Measurements from ENCODE around the gene INO80C. TPM values are rescaled to one million over a fixed set of nuclear protein-coding genes. Genes with fewer than 3 reads are reported as not detected.
"Not testable (repeated sequence)": the region's sequence is repeated elsewhere in the genome, so short reads cannot be mapped to it uniquely, and the experiment has no call there.

The INO80C gene
- total RNA-seq, 1 experiment from 2014 or later = 42.3 TPM

DNA sequence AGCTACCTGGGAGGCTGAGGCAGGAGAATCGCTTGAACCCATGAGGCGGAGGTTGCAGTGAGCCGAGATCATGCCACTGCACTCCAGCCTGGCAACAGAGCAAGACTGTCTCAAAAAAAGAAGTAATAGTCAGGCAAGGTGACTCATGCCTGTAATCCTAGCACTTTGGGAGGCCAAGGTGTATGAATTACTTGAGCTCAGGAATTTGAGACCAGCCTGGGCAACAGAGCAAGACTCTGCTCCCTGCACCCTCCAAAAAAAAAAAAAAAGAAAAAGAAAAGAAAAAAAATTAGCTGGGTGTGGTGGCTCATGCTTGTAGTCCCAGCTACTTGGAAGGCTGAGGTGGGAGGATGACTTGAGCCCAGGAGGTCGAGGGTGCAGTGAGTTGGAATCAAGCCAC lies 44.7 kb downstream of the INO80C start:
- DNase-seq (ENCODE audit: low spot score); H3K9me3 Mint-ChIP-seq; H3K27me3 Mint-ChIP-seq (ENCODE audit: low read depth); POLR2A ChIA-PET; H3K36me3 Mint-ChIP-seq; CTCF ChIA-PET; H3K4me1 Mint-ChIP-seq; H3K27ac Mint-ChIP-seq; ATAC-seq; H3K4me3 Mint-ChIP-seq: not testable (repeated sequence)

GRCh38 chr18:35451916-35452315 lies 45.8 kb downstream of the INO80C start:
- H3K9me3 Mint-ChIP-seq = no peaks in the 10 kb centered on the region
- ATAC-seq = no peak
- peaks cover 5% of the 10 kb centered on the region for H3K4me1 Mint-ChIP-seq

GRCh38 chr18:35451032-35451431 lies 46.7 kb downstream of the INO80C start:
- no peak for DNase-seq (ENCODE audit: low spot score)
- H3K27ac Mint-ChIP-seq = no peak overlapping the region
- ChIA-PET CTCF (no interaction called here), POLR2A (no interaction called here)
- ATAC-seq = no peak
- no peaks in the 10 kb centered on the region for H3K36me3 Mint-ChIP-seq
- no peaks in the 10 kb centered on the region for H3K27me3 Mint-ChIP-seq (ENCODE audit: low read depth)
- peaks cover 5% of the 10 kb centered on the region for H3K4me1 Mint-ChIP-seq
- H3K4me3 Mint-ChIP-seq = no peak overlapping the region
- H3K9me3 Mint-ChIP-seq = no peaks in the 10 kb centered on the region
- TF ChIP-seq ZNF219 (CRISPR knock-in tag; IDR thresholded peaks at IDR 0.05; ENCODE audit: borderline replicate concordance) (no peak), E2F4 (CRISPR knock-in tag; IDR thresholded peaks at IDR 0.05; ENCODE audit: borderline replicate concordance, low read depth) (no peak), SOX15 (CRISPR knock-in tag; IDR thresholded peaks at IDR 0.05) (no peak), SMAD3 (CRISPR knock-in tag; IDR thresholded peaks at IDR 0.05; ENCODE audit: borderline replicate concordance) (no peak), ZNF281 (CRISPR knock-in tag; IDR thresholded peaks at IDR 0.05) (no peak)
- TF ChIP-seq, protein P1, sequence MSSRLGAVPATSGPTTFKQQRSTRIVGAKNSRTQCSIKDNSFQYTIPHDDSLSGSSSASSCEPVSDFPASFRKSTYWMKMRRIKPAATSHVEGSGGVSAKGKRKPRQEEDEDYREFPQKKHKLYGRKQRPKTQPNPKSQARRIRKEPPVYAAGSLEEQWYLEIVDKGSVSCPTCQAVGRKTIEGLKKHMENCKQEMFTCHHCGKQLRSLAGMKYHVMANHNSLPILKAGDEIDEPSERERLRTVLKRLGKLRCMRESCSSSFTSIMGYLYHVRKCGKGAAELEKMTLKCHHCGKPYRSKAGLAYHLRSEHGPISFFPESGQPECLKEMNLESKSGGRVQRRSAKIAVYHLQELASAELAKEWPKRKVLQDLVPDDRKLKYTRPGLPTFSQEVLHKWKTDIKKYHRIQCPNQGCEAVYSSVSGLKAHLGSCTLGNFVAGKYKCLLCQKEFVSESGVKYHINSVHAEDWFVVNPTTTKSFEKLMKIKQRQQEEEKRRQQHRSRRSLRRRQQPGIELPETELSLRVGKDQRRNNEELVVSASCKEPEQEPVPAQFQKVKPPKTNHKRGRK (CRISPR knock-in tag; IDR thresholded peaks at IDR 0.05; ENCODE audit: borderline replicate concordance) = no peak
- TF ChIP-seq, protein P2, sequence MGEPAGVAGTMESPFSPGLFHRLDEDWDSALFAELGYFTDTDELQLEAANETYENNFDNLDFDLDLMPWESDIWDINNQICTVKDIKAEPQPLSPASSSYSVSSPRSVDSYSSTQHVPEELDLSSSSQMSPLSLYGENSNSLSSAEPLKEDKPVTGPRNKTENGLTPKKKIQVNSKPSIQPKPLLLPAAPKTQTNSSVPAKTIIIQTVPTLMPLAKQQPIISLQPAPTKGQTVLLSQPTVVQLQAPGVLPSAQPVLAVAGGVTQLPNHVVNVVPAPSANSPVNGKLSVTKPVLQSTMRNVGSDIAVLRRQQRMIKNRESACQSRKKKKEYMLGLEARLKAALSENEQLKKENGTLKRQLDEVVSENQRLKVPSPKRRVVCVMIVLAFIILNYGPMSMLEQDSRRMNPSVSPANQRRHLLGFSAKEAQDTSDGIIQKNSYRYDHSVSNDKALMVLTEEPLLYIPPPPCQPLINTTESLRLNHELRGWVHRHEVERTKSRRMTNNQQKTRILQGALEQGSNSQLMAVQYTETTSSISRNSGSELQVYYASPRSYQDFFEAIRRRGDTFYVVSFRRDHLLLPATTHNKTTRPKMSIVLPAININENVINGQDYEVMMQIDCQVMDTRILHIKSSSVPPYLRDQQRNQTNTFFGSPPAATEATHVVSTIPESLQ (CRISPR knock-in tag; IDR thresholded peaks at IDR 0.05) = no peak

More at GRCh38 chr18:35451916-35452315, 45.8 kb downstream of the INO80C start:
- Mint-ChIP-seq H3K27me3 (ENCODE audit: low read depth) (no peaks in the 10 kb centered on the region), H3K36me3 (no peaks in the 10 kb centered on the region), H3K4me3 (no peak overlapping the region), H3K27ac (no peak overlapping the region)
- no peak for DNase-seq (ENCODE audit: low spot score)
- no peak for TF ChIP-seq HMGA2 (CRISPR knock-in tag; IDR thresholded peaks at IDR 0.05)
- no peak for TF ChIP-seq ZNF425 (CRISPR knock-in tag; conservative IDR thresholded peaks at IDR 0.05)
- TF ChIP-seq, protein P3, sequence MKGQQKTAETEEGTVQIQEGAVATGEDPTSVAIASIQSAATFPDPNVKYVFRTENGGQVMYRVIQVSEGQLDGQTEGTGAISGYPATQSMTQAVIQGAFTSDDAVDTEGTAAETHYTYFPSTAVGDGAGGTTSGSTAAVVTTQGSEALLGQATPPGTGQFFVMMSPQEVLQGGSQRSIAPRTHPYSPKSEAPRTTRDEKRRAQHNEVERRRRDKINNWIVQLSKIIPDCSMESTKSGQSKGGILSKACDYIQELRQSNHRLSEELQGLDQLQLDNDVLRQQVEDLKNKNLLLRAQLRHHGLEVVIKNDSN (CRISPR knock-in tag; IDR thresholded peaks at IDR 0.05) = no peak
- no peak for TF ChIP-seq ESRRA (CRISPR knock-in tag; IDR thresholded peaks at IDR 0.05; ENCODE audit: borderline replicate concordance)
- no peak for TF ChIP-seq STAT6 (CRISPR knock-in tag; conservative IDR thresholded peaks at IDR 0.05; ENCODE audit: low read depth)
- CTCF ChIA-PET = no interaction called here
- POLR2A ChIA-PET = no interaction called here

Data from WTC11 (cell line).